ENCODE measurements around the gene ADCYAP1R1. TPM values are rescaled to one million over a fixed set of nuclear protein-coding genes. Genes with fewer than 3 reads are reported as not detected.

Gene ADCYAP1R1
- total RNA-seq, 4 donors from 2014 or later: under 0.01 to 2.7 (median 1.0) TPM

GRCh38 chr7:31033674-31034300, 18.3 kb upstream of the ADCYAP1R1 start:
- TF ChIP-seq EP300 (IDR thresholded peaks at IDR 0.05): no peak
- no peak for TF ChIP-seq CTCF (IDR thresholded peaks at IDR 0.05)
- DNase-seq (ENCODE audit: low spot score in 2 of 2): no peak
- H3K27me3 ChIP-seq: no peaks in the 10 kb centered on the region
- H3K9me3 ChIP-seq: no peaks in the 10 kb centered on the region
- no peak overlapping the region for H3K27ac ChIP-seq
- H3K36me3 ChIP-seq: no peaks in the 10 kb centered on the region
- no peaks in the 10 kb centered on the region for H3K4me1 ChIP-seq
- H3K4me3 ChIP-seq: no peak overlapping the region
- 64 to 71% methylated on average over 5 of the region's 5 CpGs for WGBS, 2 donors

GRCh38 chr7:31036924-31037323, 15.2 kb upstream of the ADCYAP1R1 start:
- Histone ChIP-seq H3K36me3 (no peaks in the 10 kb centered on the region), H3K27ac (no peak overlapping the region), H3K27me3 (no peaks in the 10 kb centered on the region), H3K9me3 (no peaks in the 10 kb centered on the region), H3K4me3 (no peak overlapping the region), H3K4me1 (no peaks in the 10 kb centered on the region)
- no peak for TF ChIP-seq POLR2A (IDR thresholded peaks at IDR 0.05)
- TF ChIP-seq EP300 (IDR thresholded peaks at IDR 0.05): no peak
- TF ChIP-seq CTCF (IDR thresholded peaks at IDR 0.05): no peak
- WGBS, 2 donors: 61 to 68% methylated on average over 3 of the region's 3 CpGs
- DNase-seq (ENCODE audit: low spot score in 2 of 2): no peak

GRCh38 chr7:31043051-31043471, 9.0 kb upstream of the ADCYAP1R1 start:
- TF ChIP-seq CTCF (IDR thresholded peaks at IDR 0.05): no peak
- TF ChIP-seq EP300 (IDR thresholded peaks at IDR 0.05): no peak
- TF ChIP-seq POLR2A (IDR thresholded peaks at IDR 0.05): no peak
- H3K4me1 ChIP-seq: no peaks in the 10 kb centered on the region
- no peaks in the 10 kb centered on the region for H3K36me3 ChIP-seq
- WGBS, 2 donors: 18 to 40% methylated on average over 9 of the region's 9 CpGs
- no peaks in the 10 kb centered on the region for H3K9me3 ChIP-seq
- DNase-seq (ENCODE audit: low spot score in 2 of 2): no peak
- peaks cover 0 to 16% of the 10 kb centered on the region in 2 donors for H3K27me3 ChIP-seq
- no peak overlapping the region for H3K27ac ChIP-seq
- no peak overlapping the region for H3K4me3 ChIP-seq

- H3K9me3 ChIP-seq: no peaks in the 10 kb centered on the region
- H3K4me3 ChIP-seq: no peak overlapping the region
- no peaks in the 10 kb centered on the region for H3K4me1 ChIP-seq
- H3K36me3 ChIP-seq: no peaks in the 10 kb centered on the region
- no peak for DNase-seq (ENCODE audit: low spot score in 2 of 2)
- peaks cover 0 to 16% of the 10 kb centered on the region in 2 donors for H3K27me3 ChIP-seq
- 47 to 57% methylated on average over 5 of the region's 5 CpGs for WGBS, 2 donors
- no peak overlapping the region for H3K27ac ChIP-seq
- TF ChIP-seq EP300 (IDR thresholded peaks at IDR 0.05) (no peak), CTCF (IDR thresholded peaks at IDR 0.05) (no peak), POLR2A (IDR thresholded peaks at IDR 0.05) (no peak)
Observed at GRCh38 chr7:31044529-31044928, 7.6 kb upstream of the ADCYAP1R1 start.

GRCh38 chr7:31046723-31047122, 5.4 kb upstream of the ADCYAP1R1 start:
- TF ChIP-seq EP300 (IDR thresholded peaks at IDR 0.05) (no peak), CTCF (IDR thresholded peaks at IDR 0.05) (no peak), POLR2A (IDR thresholded peaks at IDR 0.05) (no peak)
- no peak for DNase-seq (ENCODE audit: low spot score in 2 of 2)
- Histone ChIP-seq H3K27ac (no peak overlapping the region), H3K4me3 (no peak overlapping the region), H3K27me3 (peaks cover 0 to 29% of the 10 kb centered on the region in 2 donors), H3K9me3 (no peaks in the 10 kb centered on the region), H3K4me1 (peaks cover 0 to 2% (median 0%) of the 10 kb centered on the region in 4 donors), H3K36me3 (no peaks in the 10 kb centered on the region)
- 85 to 86% methylated on average over 5 of the region's 5 CpGs for WGBS, 2 donors

All from tibial nerve (tissue), 4 donors.